HG02798 (cell line): Measurements from ENCODE around the gene LZTS3.
"Not testable (repeated sequence)": the region's sequence is repeated elsewhere in the genome, so short reads cannot be mapped to it uniquely, and the experiment has no call there.

Source experiments
- ATAC-seq: cut with Tn5 transposase; IDR thresholded peaks from one replicate; pipeline ENCODE4 v1.9.1; 2021; ENCODE audit warnings: mild to moderate bottlenecking; ENCODE audit not compliant: unreplicated experiment, poor library complexity

Gene LZTS3

GRCh38 chr20:3168829-3169590, 4.3 kb downstream of the LZTS3 start:
- ATAC-seq, result no peak

DNA sequence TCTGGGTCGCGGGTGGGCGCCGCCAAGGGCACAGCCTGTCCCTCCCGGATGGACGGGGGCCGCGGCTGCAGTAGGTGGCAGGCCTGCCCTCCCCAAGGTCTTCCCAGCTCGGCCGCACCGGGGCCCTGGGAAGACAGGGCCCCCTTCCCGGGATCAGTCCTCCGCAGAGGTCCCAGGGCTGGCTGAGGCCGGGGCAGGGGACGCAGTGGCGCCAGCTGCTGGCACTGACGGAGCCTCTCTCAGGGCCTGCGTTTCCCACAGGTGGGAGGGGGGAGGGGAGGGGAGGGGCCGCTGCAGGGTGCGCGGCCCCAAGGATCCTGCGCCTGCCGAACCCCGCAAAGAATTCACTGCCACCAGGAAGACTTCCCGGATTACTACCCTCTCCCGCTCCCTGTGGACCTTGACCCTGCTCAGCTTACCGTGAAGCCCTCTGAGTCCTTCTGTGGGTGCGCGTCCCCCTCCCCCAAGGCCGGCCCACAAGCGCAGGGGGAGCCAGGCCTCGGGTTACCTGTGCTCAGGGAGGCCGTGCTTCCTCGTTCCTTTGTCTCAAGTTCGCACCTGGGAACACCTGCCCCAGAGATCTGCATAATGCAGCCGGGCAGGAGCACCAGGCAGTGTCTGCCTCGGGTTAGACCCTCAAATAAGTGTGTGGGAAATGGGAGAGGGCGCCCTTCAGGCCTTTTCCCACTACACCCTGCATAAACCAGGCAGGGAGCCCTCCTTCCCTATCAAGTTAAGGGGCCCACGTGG, 5.1 kb downstream of the LZTS3 start:
- no peak for ATAC-seq

- ATAC-seq, result no peak
Observed at GRCh38 chr20:3167738-3168078, 5.6 kb downstream of the LZTS3 start.

- no peak for ATAC-seq
Observed at GRCh38 chr20:3166913-3167342, 6.4 kb downstream of the LZTS3 start.

DNA sequence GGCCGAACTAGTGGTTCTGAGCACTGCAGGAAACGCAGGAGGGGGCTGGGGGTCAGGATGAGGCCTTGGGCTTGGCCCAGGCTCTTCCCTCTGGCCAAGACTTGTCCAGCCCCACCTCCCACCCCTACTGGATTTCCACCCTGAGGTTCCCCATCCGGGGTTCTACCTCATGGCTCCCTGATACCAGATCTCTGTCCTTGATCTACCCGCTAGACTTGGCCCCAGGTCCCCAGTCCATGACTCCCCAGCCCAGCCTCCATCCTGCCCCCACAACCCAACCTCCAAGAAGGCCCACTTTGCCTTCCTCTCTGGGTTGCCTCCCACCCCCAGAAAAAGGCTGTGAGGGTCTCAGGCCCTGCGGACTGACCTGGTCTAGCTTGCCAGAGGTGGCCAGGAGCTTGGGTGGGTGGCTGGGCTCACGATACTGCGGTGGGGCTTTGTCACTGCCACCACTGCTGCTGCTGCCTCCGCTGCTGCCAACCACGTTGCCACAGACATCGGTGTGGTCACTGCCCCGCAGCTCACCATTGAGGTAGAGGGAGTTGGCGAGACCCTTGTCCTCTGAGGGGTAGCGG, 6.9 kb downstream of the LZTS3 start:
- ATAC-seq, result no peak

DNA sequence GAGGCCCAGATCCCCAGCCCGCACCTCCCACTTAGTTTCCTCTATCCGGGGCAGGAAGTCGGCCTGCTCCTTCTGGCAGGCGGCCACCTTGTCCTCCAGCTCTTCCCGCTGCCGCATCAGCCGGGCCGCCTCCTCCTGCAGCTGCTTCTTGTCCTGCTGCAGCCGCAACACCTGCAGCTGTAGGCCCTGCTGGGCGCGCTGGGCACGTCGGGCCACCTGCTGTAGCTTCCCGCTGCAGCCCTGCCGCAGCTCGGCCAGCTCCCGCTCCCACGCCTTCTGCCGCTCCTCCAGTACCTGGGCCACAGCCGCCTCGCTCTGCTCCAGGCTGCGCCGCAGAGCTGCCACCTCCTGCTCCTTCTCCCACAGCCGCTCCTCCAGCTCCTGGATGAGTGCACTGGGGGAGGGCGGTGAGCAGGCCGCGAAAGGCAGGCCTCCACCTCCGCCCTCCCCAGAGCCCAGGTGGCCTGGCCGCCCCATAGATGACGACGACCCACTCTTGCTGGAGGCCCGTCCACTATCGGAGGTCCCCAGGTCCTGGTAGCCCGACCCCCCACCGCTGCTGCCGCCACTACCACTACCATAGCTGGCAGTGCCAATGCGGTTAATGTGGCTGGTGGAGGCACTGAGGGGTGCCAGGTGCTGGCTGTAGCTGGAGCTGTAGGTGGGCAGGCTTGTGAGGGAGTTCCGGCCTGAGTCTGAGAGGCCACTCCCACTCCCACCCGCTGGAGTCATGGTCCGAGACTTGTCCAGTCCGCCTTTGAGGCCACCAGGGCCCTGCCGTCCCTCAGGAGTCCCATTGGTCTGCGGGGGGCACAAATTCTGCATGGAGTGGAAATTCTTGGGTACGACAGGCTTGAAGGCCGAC, 7.6 kb downstream of the LZTS3 start:
- no peak for ATAC-seq

GRCh38 chr20:3164763-3165410, 8.5 kb downstream of the LZTS3 start:
- ATAC-seq, result no peak

DNA sequence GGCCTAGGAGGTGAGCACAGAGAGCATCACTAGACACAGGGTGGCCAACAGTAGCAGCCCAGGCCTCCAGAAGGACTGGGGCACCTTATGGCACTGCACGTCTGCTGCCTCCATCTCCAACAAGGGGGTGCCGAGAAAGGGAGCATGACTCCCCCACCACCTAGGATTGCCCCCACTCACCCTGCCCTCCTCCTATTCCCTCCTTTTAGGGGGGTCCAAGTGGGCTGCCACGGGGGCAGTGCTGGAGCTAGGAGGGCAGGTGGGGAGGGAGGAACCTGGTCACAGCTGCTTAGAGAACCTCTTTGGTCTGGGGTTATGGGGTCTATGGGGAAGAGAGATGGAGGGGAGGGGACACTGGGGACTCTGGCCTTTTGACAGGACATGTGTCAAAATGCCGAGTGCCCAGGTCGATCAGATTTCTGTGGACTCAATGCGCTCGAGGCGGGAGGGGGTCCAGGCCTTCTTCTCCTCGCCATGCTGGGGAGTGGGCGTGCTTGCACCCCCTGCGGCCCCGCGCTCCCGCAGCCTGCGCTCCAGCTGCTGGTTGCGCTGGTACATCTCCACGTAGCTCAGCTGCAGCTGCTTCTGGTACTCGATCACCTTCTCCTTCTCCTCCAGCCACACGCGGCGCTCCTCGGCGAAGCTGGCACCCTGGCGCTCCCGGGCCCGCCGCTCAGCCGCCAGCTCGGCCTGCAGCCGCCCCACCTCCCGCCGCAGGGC, 9.1 kb downstream of the LZTS3 start:
- no peak for ATAC-seq

GRCh38 chr20:3163099-3164042, 10.0 kb downstream of the LZTS3 start:
- no peak for ATAC-seq

GRCh38 chr20:3162080-3162611, 11.2 kb downstream of the LZTS3 start:
- no peak for ATAC-seq

DNA sequence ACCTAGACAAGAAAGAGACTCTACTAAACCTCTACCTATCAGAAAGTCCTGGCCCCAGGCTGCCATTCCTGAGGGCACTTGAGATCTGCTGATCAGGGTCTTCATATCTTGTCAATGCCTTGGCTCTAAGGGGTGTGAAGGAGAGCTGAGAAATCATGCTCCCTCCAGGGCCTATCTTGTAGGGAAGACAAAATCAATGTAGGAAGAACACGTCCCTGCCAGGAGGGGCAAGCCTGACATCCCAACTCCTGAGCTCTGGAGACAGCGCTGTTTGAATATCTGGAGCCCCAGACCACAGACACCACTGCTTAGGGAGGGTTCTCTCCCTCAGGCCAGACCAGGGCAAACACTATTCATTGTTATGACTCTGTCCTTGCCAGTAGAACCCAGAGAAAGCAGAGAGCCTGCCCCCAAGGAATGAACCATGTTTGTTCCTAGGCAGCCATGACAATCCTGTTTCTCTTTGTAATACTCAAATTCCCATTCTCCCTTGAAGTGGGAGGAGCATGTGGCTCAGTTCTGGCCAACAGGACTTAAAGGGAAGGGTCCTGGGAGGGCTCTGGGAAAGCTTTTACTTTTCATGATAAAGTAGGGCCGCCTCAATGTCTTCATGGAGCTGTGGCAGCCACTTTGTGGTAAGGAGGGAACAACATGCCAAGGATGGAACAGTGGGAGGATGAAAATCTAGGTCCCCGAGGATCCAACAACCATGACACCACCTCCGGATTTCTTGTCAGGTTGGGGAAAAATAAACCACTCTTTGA, 11.9 kb downstream of the LZTS3 start:
- ATAC-seq, result no peak

DNA sequence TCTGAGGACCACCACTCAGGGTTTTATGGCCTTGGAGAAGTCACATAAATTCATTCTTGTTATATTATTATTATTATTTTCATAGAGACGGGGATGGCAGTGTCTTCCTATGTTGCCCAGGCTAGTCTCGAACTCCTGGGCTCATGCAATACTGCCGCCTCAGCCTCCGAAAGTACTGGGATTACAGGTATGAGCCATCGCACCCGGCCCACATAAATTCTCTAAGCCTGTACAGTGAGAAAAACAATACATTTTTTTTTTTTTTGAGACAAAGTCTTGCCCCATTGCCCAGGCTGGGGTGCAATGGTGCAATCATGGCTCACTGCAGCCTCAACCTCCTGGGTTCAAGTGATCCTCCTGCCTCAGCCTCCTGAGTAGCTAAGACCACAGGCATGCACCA, 12.9 kb downstream of the LZTS3 start:
- ATAC-seq, result no peak

GRCh38 chr20:3158968-3159431, 14.3 kb downstream of the LZTS3 start:
- ATAC-seq, result no peak

GRCh38 chr20:3157817-3158216, 15.5 kb downstream of the LZTS3 start:
- no peak for ATAC-seq

DNA sequence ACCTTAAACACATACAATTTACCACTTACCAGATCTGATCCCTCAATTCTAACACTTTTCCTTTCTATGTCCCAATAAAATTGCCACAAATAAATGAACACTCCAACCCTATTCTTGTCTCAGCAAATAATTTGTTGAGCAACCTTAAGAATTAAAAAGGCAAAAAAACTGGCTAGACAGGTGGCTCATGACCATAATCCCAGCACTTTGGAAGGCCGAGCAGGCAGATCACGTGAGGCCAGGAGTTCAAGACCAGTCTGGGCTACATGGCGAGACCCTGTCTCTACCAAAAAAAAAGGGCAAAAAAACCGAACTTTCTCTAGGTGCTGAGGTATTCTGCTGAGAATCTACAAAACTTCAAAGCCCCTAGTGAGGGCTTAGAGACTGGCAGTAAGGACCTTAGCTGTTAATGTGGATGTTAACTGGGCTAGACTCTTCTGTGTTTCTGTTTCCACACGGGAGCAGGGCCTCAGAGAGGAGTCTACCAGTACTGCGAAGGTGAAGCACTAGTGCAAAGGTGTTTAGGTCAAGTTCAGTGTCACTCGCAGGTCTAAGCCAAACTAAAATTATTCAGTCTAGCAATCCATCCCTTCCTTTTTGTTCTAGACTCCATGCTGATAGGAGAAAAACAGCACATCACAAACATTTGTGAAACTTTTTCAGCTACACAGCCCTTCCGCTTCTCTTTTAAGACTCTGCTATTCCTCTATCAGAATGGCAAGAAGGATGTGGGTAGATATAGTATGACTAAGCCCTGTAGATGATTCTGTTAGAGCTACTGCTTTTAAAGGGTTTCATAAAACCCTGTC, 16.3 kb downstream of the LZTS3 start:
- ATAC-seq, result peak; percentile 57

DNA sequence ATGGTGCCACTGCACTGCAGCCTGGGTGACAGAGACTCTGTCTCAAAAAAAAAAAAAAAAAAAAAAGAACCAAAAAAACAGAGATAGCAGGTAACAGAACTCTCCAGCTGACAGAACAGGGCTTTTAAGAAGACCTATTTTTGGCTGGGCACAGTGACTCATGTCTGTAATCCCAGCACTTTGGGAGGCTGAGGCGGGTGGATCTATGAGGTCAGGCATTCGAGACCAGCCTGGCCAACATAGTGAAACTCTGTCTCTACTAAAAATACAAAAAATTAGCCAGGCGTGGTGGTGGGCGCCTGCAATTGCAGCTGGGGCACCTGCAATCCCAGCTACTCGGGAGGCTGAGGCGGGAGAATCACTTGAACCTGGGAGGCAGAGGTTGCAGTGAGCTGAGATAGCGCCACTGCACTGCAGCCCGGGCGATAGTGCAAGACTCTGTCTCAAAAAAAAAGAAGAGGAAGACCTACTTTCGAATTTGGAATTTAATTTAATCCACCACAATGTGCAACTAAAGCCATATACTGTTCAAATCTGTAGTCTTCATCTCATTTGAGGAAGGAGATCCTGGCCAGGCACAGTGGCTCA, 21.2 kb downstream of the LZTS3 start:
- not testable (repeated sequence) for ATAC-seq
